Ovary (tissue), 9 donors: ENCODE measurements around the gene SENP7. TPM values are rescaled to one million over a fixed set of nuclear protein-coding genes. Genes with fewer than 3 reads are reported as not detected.
"Not testable (repeated sequence)": the region's sequence is repeated elsewhere in the genome, so short reads cannot be mapped to it uniquely, and the experiment has no call there.

Experiments
- DNase-seq, 5 donors: peaks; one replicate each; pipeline ENCODE4 v3.0.0-alpha.2; 2019 to 2020
- H3K27ac ChIP-seq, 2 donors: fragments of 200-600 bp; one replicate each; pipeline versions ENCODE4 v1.5.1 to v1.8.0; 2019 to 2022
- H3K27me3 ChIP-seq: fragments of 200-600 bp; one replicate; pipeline ENCODE4 v1.8.0; 2022
- H3K36me3 ChIP-seq: fragments of 200-600 bp; sonication (generic); one replicate; pipeline ENCODE4 v1.5.1; 2019
- H3K4me1 ChIP-seq: one replicate; pipeline ENCODE4 v1.8.1; 2013; ENCODE audit warnings: mild to moderate bottlenecking, moderate library complexity; ENCODE audit not compliant: insufficient read depth
- H3K4me3 ChIP-seq: fragments of 200-600 bp; sonication (generic); one replicate; pipeline ENCODE4 v1.5.1; 2017
- H3K9me3 ChIP-seq, 2 donors: fragments of 200-600 bp in 1 of 2; sonication (generic) in 1 of 2; one replicate each; pipeline versions ENCODE4 v1.5.1 to v1.8.1; 2013 to 2019; ENCODE audit warnings: mild to moderate bottlenecking in 1 of 2, moderate library complexity in 1 of 2
- EP300 ChIP-seq: sonication (generic); formaldehyde crosslinking; IDR thresholded peaks from one replicate; pipeline ENCODE4 v1.6.1; 2017; ENCODE audit warnings: antibody characterized with exemption
- POLR2A ChIP-seq: fragments of 450-650 bp; IDR thresholded peaks from one replicate; pipeline ENCODE4 v1.6.1; 2017; ENCODE audit warnings: antibody characterized with exemption, mild to moderate bottlenecking, moderate library complexity
- WGBS, 3 donors: extraction: QIAGEN DNeasy Blood & Tissue Kit in 1 of 3; methylation state at CpG; one replicate each; pipeline versions ENCODE4 v1.1.5 to v1.1.7; 2013 to 2017; 5-methylcytosine and 5-hydroxymethylcytosine counted together
- intact Hi-C, 4 donors: fragments of 100-400 bp; cut with DNase I; formaldehyde crosslinking; loops; one replicate each; pipeline versions ENCODE4 v1.11.0 to v1.15.1; 2022 to 2023
- polyA plus RNA-seq, 2 donors: library from polyadenylated mRNA; stranded (reverse); fragments of 200-250 nt in 1 of 2; fragments of 350-450 nt in 1 of 2; fragmentation: Illumina TruSeq in 1 of 2; extraction: RNeasy Lipid Tissue Mini Kit (QIAGEN cat#74804) in 1 of 2; gene quantifications; one replicate each; pipeline ENCODE4 v1.2.3, GENCODE V29; 2013 to 2014
- total RNA-seq, 7 donors: library from RNA; depleted of rRNA in 2 of 7; stranded (reverse); fragments of >200 nt in 2 of 7; fragmentation: NEBNext Ultra II Directional in 3 of 7; extraction: Animal tissue kit (Norgen Biotek cat#: 25700) in 3 of 7; gene quantifications; one replicate each; pipeline versions ENCODE4 v1.1.0 to v1.2.4, GENCODE V29; 2016 to 2023
- TF ChIP-seq, protein P1 (sequence below), 3 donors: fragments of 450-650 bp in 2 of 3; fragments of 200-600 bp in 1 of 3; IDR thresholded peaks; one replicate each; pipeline versions ENCODE4 v1.5.1 to v1.8.0; 2016 to 2022; ENCODE audit warnings: antibody characterized with exemption in 3 of 3, mild to moderate bottlenecking in 1 of 3
- donor health status: DM: no; HTN: no; CAD: no; lungs with moderate emphysema.
- donor health status: DM: no; HTN: no; CAD: no.
- donor health status: Bipolar disorder and iron deficiency.
- donor health status: DM: yes; HTN: yes; CAD: no.
- donor health status: DM: no; HTN: no; CAD: no.
- donor health status: DM: yes; HTN: yes; CAD: no.

Gene SENP7
- total and polyA plus RNA-seq, 9 donors = 16.9 to 33.4 (median 26.8) TPM

DNA sequence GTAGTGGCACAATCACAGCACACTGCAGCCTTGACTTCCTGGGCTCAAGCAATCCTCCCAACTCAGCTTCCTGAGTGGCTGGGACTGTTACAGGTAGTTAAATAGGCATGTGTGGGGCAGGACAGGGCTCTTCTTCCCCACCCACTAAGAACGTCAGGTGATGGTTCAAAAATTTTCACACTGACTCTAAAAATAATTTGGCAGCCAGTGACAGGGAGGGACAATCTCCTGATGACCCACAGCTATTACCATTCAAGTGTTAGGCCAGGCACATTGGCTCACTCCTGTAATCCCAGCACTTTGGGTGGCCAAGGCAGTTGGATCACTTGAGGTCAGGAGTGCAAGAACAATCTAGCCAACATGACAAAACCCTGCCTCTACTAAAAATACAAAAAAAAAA is 36.5 kb upstream of the SENP7 start:
- 59 to 67% (median 59%) methylated on average over 1 of the region's 1 CpG for WGBS, 3 donors
- Histone ChIP-seq H3K4me3 (no peak overlapping the region), H3K36me3 (no peaks in the 10 kb centered on the region), H3K27ac (no peak overlapping the region), H3K27me3 (no peaks in the 10 kb centered on the region), H3K4me1 (no peaks in the 10 kb centered on the region), H3K9me3 (no peaks in the 10 kb centered on the region)
- TF ChIP-seq, protein P1, sequence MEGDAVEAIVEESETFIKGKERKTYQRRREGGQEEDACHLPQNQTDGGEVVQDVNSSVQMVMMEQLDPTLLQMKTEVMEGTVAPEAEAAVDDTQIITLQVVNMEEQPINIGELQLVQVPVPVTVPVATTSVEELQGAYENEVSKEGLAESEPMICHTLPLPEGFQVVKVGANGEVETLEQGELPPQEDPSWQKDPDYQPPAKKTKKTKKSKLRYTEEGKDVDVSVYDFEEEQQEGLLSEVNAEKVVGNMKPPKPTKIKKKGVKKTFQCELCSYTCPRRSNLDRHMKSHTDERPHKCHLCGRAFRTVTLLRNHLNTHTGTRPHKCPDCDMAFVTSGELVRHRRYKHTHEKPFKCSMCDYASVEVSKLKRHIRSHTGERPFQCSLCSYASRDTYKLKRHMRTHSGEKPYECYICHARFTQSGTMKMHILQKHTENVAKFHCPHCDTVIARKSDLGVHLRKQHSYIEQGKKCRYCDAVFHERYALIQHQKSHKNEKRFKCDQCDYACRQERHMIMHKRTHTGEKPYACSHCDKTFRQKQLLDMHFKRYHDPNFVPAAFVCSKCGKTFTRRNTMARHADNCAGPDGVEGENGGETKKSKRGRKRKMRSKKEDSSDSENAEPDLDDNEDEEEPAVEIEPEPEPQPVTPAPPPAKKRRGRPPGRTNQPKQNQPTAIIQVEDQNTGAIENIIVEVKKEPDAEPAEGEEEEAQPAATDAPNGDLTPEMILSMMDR (IDR thresholded peaks at IDR 0.05) = no peak
- TF ChIP-seq EP300 (no peak), POLR2A (no peak)
- DNase-seq = no peak
- intact Hi-C loops = loop anchor here in 1 of 4 donors (10.0 kb wide), 1 partner anchor 1575 kb away; no protein-coding TSS in a partner anchor

DNA sequence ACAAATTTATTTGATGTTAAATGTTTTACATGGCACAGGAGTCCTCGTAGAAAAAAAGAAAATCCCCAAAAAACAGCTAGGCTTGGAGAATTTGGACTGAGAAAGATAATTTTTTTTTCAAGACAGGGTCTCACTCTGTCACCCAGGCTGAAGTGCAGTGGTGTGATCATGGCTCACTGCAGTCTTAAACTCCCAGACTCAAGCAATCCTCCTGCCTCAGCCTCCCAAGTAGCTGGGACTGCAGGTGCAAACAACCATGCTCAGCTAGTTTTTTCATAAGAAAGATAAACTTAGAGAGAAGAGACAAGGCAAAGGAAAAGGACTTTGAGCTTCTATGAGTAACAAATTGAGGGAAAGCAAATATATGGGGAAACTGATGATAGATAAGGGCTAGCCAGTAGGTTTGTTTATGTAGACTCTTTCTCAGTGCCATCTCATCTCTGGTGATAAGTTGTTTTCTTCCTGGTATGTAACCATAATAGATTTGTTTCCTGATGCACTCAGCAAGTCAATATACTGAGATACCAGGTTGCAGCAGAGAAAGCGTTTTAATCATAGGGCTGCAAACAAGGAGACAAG is 35.6 kb upstream of the SENP7 start:
- H3K27ac ChIP-seq = no peak overlapping the region
- no peaks in the 10 kb centered on the region for H3K27me3 ChIP-seq
- no peak for DNase-seq
- H3K36me3 ChIP-seq = no peaks in the 10 kb centered on the region
- no peaks in the 10 kb centered on the region for H3K4me1 ChIP-seq
- WGBS, 3 donors = 68 to 76% (median 70%) methylated on average over 2 of the region's 2 CpGs
- no peak overlapping the region for H3K4me3 ChIP-seq
- intact Hi-C loops = loop anchor here in 1 of 4 donors (10.0 kb wide), 1 partner anchor 1574 kb away; no protein-coding TSS in a partner anchor
- H3K9me3 ChIP-seq = no peaks in the 10 kb centered on the region
- TF ChIP-seq EP300 (no peak), POLR2A (no peak)
- TF ChIP-seq, protein P1 (IDR thresholded peaks at IDR 0.05) = no peak

GRCh38 chr3:101544161-101544850 is 31.3 kb upstream of the SENP7 start:
- H3K9me3 ChIP-seq = no peaks in the 10 kb centered on the region
- no peak for TF ChIP-seq EP300
- no peaks in the 10 kb centered on the region for H3K4me1 ChIP-seq
- intact Hi-C loops = loop anchor here in 1 of 4 donors (10.0 kb wide), 1 partner anchor 1570 kb away; no protein-coding TSS in a partner anchor
- no peaks in the 10 kb centered on the region for H3K27me3 ChIP-seq
- 70 to 85% (median 81%) methylated on average over 1 of the region's 1 CpG for WGBS, 3 donors
- no peak for DNase-seq
- H3K4me3 ChIP-seq = no peak overlapping the region
- no peaks in the 10 kb centered on the region for H3K36me3 ChIP-seq
- H3K27ac ChIP-seq = no peak overlapping the region

DNA sequence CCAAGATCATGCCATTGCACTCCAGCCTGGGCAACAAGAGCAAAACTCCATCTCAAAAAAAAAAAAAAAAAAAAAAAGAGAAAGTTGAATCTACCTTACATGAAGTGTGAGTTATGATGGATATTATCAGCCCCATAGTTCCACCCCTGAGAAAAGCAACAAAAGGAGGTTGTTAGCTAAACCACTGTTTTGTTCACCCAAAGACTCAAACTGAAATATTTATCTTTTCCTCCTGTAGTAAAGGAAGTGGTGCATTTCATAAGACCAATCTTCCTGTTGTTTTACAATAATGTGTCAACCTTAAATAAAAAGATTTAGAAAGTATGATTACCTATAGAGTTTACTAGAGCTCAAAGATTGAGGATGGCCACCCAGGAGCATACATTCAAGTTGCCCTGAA is 29.9 kb upstream of the SENP7 start:
- Histone ChIP-seq H3K36me3 (no peaks in the 10 kb centered on the region), H3K9me3 (no peaks in the 10 kb centered on the region), H3K27me3 (no peaks in the 10 kb centered on the region), H3K27ac (no peak overlapping the region), H3K4me1 (no peaks in the 10 kb centered on the region), H3K4me3 (no peak overlapping the region)
- intact Hi-C loops = loop anchor here in 1 of 4 donors (10.0 kb wide), 1 partner anchor 1568 kb away; no protein-coding TSS in a partner anchor
- no peak for DNase-seq
- TF ChIP-seq EP300 = no peak

GRCh38 chr3:101536955-101537354 is 23.9 kb upstream of the SENP7 start:
- H3K9me3 ChIP-seq, intact Hi-C loops, H3K27ac ChIP-seq, H3K4me3 ChIP-seq, H3K27me3 ChIP-seq, H3K36me3 ChIP-seq, H3K4me1 ChIP-seq, DNase-seq: not testable (repeated sequence)
- WGBS, 3 donors = 91 to 93% (median 92%) methylated on average over 1 of the region's 1 CpG

- H3K27me3 ChIP-seq = no peaks in the 10 kb centered on the region
- H3K4me3 ChIP-seq = no peak overlapping the region
- intact Hi-C loops = no loop called here
- no peaks in the 10 kb centered on the region for H3K4me1 ChIP-seq
- WGBS, 3 donors = 90 to 100% (median 100%) methylated on average over 1 of the region's 1 CpG
- DNase-seq = no peak
- H3K27ac ChIP-seq = no peak overlapping the region
- H3K36me3 ChIP-seq = no peaks in the 10 kb centered on the region
- H3K9me3 ChIP-seq = no peaks in the 10 kb centered on the region
- TF ChIP-seq, protein P1 (IDR thresholded peaks at IDR 0.05) = no peak
- no peak for TF ChIP-seq POLR2A
- TF ChIP-seq EP300 = no peak
Measured at GRCh38 chr3:101536266-101536665, 23.3 kb upstream of the SENP7 start.
